ENCODE results near the gene CSTPP1. TPM values are rescaled to one million over a fixed set of nuclear protein-coding genes. Genes with fewer than 3 reads are reported as not detected.
A peak's percentile ranks its signal among the peaks of the same experiment; 100 is the strongest.

CSTPP1 gene
- total RNA-seq, 1 donor from 2014 or later: 32.8 TPM

DNA sequence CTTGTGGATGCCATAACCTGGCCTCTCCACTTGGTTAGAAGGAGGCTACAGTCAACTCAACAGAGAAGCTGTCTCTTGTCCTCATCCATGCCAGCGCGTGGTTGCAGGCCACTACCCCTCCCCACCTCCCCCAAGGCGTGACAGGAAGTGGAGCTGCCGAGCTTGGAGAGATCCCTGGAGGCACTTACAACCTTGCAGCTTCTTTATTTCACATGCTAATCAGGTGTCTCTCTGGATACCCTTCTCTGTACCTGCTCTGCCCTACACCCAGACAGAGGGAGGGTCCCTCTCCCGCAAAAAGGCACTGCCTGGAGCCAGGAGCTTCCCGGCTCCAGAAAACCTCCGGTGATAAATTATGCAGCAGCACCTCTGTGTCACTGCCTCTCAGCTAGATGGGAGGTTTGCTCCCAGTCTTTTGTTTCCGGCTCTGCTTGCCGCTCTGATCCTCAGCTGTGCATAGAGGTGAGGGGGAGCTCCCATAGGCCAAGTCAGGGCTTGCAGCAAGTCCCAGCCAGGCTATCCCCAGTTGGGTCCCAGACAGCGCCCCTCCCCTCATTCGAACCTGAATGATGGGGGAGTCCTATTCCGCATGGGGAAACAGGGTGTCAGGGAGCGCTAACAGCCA, 23.9 kb upstream of the CSTPP1 start:
- ATAC-seq (no peak), DNase-seq (no peak)
- no peaks in the 10 kb centered on the region for H3K36me3 ChIP-seq
- no peak overlapping the region for H3K27ac ChIP-seq
- no peaks in the 10 kb centered on the region for H3K9me3 ChIP-seq
- TF ChIP-seq, protein P1, sequence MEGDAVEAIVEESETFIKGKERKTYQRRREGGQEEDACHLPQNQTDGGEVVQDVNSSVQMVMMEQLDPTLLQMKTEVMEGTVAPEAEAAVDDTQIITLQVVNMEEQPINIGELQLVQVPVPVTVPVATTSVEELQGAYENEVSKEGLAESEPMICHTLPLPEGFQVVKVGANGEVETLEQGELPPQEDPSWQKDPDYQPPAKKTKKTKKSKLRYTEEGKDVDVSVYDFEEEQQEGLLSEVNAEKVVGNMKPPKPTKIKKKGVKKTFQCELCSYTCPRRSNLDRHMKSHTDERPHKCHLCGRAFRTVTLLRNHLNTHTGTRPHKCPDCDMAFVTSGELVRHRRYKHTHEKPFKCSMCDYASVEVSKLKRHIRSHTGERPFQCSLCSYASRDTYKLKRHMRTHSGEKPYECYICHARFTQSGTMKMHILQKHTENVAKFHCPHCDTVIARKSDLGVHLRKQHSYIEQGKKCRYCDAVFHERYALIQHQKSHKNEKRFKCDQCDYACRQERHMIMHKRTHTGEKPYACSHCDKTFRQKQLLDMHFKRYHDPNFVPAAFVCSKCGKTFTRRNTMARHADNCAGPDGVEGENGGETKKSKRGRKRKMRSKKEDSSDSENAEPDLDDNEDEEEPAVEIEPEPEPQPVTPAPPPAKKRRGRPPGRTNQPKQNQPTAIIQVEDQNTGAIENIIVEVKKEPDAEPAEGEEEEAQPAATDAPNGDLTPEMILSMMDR (IDR thresholded peaks at IDR 0.05): no peak
- H3K27me3 ChIP-seq (ENCODE audit: low read depth): peaks cover 37% of the 10 kb centered on the region
- peaks cover 11% of the 10 kb centered on the region for H3K4me1 ChIP-seq
- H3K4me3 ChIP-seq: no peak overlapping the region
- intact Hi-C loops (cut with DNase I): no loop called here

DNA sequence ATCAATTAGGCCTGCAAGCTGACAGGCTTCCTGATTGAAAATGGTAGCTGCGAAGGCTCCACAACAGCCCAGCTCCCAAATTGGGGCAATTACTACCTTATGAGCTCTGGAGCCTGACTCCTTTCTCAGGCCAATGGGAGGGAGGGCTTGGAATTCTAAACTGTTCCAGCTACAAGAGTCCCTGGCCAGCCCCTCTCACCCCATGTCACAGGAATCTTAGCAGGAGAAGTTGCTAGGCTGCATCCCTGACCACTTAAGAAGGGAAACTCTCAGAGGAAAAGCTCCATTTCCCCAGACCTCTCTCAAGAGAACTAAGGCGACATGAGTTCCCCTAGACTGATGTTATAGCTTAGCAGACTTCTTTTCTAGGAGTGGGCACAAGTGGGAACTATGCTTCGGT, 23.1 kb upstream of the CSTPP1 start:
- ATAC-seq: no peak
- Histone ChIP-seq H3K4me3 (no peak overlapping the region), H3K27me3 (ENCODE audit: low read depth) (peaks cover 43% of the 10 kb centered on the region), H3K4me1 (peaks cover 16% of the 10 kb centered on the region), H3K36me3 (no peaks in the 10 kb centered on the region), H3K9me3 (no peaks in the 10 kb centered on the region), H3K27ac (no peak overlapping the region)
- intact Hi-C loops (cut with DNase I): no loop called here
- TF ChIP-seq, protein P1 (IDR thresholded peaks at IDR 0.05): no peak
- no peak for DNase-seq

DNA sequence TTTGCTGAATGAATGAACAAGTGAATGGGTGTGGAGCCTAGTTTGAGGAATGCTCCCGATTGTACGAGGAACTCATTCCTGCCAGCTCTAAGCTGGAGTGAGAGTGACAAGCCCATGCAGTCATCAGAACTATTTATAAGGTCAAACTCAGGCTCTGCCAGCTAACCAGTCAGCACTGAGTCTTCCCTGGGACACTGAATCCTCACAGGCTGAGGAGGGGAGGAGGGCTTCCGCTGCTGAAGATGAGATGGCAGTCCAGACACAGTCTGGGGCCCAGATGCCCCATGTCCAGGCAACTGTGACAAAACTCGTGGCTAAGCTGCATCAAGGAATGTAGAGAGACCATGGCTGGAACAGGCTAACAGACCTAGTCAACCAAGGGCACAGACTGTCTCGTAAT, 22.2 kb upstream of the CSTPP1 start:
- TF ChIP-seq, protein P1 (IDR thresholded peaks at IDR 0.05): no peak
- intact Hi-C loops (cut with DNase I): no loop called here
- Histone ChIP-seq H3K36me3 (no peaks in the 10 kb centered on the region), H3K4me3 (no peak overlapping the region), H3K4me1 (peaks cover 24% of the 10 kb centered on the region), H3K9me3 (no peaks in the 10 kb centered on the region), H3K27ac (no peak overlapping the region), H3K27me3 (ENCODE audit: low read depth) (peaks cover 50% of the 10 kb centered on the region)
- ATAC-seq: peak in 1 of 2 donors; percentile 20
- DNase-seq: no peak

DNA sequence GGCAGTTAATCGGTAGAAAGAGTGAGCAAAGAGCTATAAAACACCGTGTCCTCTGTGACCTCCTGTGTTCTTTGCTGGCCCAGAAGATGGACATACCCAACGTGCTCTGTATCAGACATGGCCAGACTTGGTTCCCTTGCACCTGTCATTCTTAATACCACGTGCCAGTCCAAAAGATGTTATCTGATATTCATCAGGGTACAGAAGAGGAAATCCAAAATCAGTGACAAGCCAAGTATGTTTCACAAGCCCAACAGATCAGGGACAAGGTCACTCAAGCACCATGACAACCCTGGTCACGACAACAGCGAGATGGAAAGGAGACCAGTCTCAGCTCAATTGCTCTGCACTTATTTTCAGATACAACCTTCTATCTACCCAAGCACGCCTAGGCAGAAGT, 21.7 kb upstream of the CSTPP1 start:
- Histone ChIP-seq H3K4me3 (no peak overlapping the region), H3K27me3 (ENCODE audit: low read depth) (peaks cover 54% of the 10 kb centered on the region), H3K27ac (no peak overlapping the region), H3K9me3 (no peaks in the 10 kb centered on the region), H3K36me3 (no peaks in the 10 kb centered on the region), H3K4me1 (peaks cover 28% of the 10 kb centered on the region)
- intact Hi-C loops (cut with DNase I): no loop called here
- DNase-seq (no peak), ATAC-seq (no peak)
- TF ChIP-seq, protein P1 (IDR thresholded peaks at IDR 0.05): no peak

DNA sequence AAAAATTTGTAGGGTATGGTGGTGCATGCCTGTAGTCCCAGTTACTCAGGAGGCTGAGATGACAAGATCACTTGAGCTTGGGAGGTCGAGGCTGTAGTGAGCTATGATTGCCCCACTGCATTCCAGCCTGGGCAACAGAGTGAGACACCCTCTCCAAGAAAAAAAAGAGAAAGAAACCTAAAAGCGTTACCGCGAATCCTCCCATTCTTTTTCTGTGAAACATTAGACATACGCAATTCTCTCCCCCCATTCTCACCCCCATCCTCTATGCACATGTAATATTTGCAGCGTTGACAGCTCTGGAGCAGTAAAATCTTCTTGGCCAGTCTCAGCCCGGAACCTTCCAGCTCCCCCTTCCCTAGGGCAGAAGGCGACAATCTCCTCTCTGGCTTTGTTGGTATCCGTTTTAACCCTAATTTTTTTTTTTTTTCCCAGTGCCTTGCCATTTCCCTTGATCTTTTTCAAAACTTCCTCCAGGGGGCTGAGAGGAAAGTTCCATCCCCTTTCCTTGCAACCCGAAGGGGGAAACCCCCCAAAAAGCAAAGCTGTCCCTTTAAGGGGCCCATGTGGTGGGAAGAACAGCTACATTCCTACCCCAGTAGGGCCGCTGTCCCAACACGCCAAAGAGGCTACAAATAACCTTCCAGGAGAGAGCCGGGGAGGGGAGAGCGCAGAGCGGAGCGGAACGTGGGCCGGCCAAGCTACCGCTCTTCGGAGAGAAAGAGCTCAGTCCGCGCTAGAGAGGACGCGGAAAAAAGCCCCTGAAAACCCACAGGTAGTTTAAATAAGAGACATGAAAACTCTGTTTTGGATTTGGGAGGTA, 20.1 kb upstream of the CSTPP1 start:
- H3K36me3 ChIP-seq: no peaks in the 10 kb centered on the region
- ATAC-seq (peak; percentile 62 to 71), DNase-seq (no peak)
- H3K4me3 ChIP-seq: peak overlapping the region; percentile 62
- H3K27ac ChIP-seq: peak overlapping the region; percentile 27
- H3K4me1 ChIP-seq: peaks cover 31% of the 10 kb centered on the region
- H3K27me3 ChIP-seq (ENCODE audit: low read depth): peaks cover 54% of the 10 kb centered on the region
- intact Hi-C loops (cut with DNase I): no loop called here
- H3K9me3 ChIP-seq: no peaks in the 10 kb centered on the region
- TF ChIP-seq, protein P1 (IDR thresholded peaks at IDR 0.05): no peak

All from lower lobe of right lung (tissue), 2 donors.